ENCODE data around the gene TRPM3. TPM values are rescaled to one million over a fixed set of nuclear protein-coding genes. Genes with fewer than 3 reads are reported as not detected.

TRPM3 gene
- polyA plus RNA-seq, 2 of the 4 experiments (the other 2 are of a cell fraction): not detected

DNA sequence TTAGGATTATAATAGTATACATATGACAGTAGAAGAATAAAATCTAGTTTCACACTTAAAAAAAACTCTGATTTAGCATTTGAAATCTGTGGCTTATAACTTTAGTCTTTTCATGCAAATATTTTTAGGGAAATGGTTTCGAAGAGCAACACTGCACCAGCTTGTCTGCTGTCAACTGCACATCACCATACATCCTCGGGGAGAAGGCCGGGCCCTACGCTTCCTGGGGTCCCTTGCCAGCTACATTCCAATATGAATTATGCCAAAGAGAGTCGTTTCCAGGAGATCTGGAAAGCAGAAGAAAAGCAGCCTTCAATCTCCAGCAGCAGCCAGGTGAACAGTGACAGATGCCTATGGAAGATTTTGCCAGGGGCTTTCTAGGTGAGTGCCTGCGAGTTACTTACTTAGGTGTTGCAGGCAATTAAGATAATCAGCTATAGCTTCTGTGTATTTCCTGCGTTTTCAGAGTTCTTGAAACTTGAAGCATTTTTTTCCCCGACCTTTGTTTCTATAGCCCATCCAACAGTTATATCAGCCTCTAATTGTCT lies 166.8 kb downstream of the TRPM3 start:
- Histone ChIP-seq H3K4me3 (no peak overlapping the region), H3K27ac (no peak overlapping the region)
- WGBS (ENCODE audit: missing lambda C conversion rate): 26% methylated on average over 8 of the region's 8 CpGs

GRCh38 chr9:70954126-70954525 lies 167.3 kb downstream of the TRPM3 start:
- Histone ChIP-seq H3K9me3 (no peaks in the 10 kb centered on the region), H3K4me1 (no peaks in the 10 kb centered on the region), H3K27ac (no peak overlapping the region), H3K4me2 (no peak overlapping the region), H3K4me3 (no peak overlapping the region)
- no peak for FAIRE-seq
- peak in 1 of 2 experiments; percentile 4 for DNase-seq (ENCODE audit: low read depth in 1 of 2, low spot score in 1 of 2)
- ChIA-PET POLR2A (no interaction called here), CTCF (interaction anchor here (1.2 kb wide), 1 partner anchor 9 kb away, joined by 3 read pairs; no protein-coding TSS in a partner anchor)
- TF ChIP-seq HOXA7 (CRISPR knock-in tag; IDR thresholded peaks at IDR 0.05) (no peak), KDM1A (IDR thresholded peaks at IDR 0.05; ENCODE audit: low read depth) (no peak), PHF8 (IDR thresholded peaks at IDR 0.05; ENCODE audit: borderline replicate concordance, low read depth) (no peak), ZC3H11A (IDR thresholded peaks at IDR 0.05) (no peak)
- ATAC-seq: no peak; a peak in 1 of 6 replicates
- 0% methylated on average over 1 of the region's 1 CpG for WGBS (ENCODE audit: missing lambda C conversion rate)

More for the DNA sequence above, 166.8 kb downstream of the TRPM3 start:
- no peak for FAIRE-seq
- Histone ChIP-seq H3K4me2 (no peak overlapping the region), H3K9me3 (no peaks in the 10 kb centered on the region), H3K4me1 (no peaks in the 10 kb centered on the region)
- no peak for ATAC-seq
- CTCF ChIA-PET: interaction anchor here (1.2 kb wide), 1 partner anchor 9 kb away, joined by 3 read pairs; no protein-coding TSS in a partner anchor
- POLR2A ChIA-PET: no interaction called here
- TF ChIP-seq TP53 (CRISPR knock-in tag; IDR thresholded peaks at IDR 0.05) (no peak), ZFP36 (IDR thresholded peaks at IDR 0.05; ENCODE audit: borderline replicate concordance, partially characterized antibody) (no peak), RFX5 (IDR thresholded peaks at IDR 0.05) (no peak), GATA3 (IDR thresholded peaks at IDR 0.05; ENCODE audit: borderline replicate concordance) (no peak), MAFK (IDR thresholded peaks at IDR 0.05; ENCODE audit: partially characterized antibody) (no peak)
- no peak for DNase-seq (ENCODE audit: low read depth in 1 of 2, low spot score in 1 of 2)

DNA sequence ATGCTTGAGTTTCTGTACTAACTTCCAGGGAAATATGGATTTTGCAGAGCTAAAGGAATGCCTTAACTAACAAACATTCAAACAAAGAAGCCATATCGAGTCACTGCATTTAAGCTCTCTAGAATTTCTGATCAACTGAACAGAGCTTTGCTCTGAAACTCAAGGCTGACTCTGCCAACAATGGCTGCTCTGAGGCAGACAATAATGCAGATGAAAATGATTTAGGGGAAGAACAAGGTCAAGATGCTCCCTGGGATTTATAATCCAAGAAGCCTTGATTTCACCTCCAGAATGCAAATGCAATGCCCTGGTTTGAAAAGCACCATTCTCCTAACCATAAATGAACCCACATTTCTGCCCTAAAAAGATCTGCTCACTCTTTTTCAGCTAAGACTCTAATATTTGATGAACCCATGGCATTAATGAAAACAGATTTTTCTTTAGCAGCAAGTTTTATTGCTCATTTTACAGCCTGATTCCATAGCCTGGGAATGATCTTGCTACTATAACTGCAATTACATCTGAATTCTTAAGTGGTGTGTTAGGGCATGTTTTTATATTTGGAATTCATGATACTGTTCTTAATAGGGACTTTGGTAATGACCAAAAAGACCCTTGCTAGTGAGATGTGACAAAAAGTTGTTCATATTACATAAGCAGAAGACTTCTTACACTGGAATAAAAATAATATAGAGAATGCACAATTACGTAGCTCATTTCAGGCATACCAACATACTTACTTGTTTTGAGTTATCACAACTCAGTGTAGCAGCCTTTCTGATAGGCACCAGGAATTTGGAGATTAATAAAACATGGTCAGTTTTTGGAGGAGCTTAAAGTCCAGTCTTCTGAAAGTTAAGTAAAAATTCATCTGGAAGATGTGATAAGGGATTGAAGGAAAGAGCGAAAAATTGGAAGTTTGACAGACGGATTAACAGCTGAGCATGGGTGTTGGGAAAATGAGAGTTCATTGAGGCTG lies 169.4 kb downstream of the TRPM3 start:
- DNase-seq (ENCODE audit: low read depth in 1 of 2, low spot score in 1 of 2): no peak
- TF ChIP-seq HOXA7 (CRISPR knock-in tag; IDR thresholded peaks at IDR 0.05) (no peak), ZNF302 (CRISPR knock-in tag; IDR thresholded peaks at IDR 0.05) (no peak), MAZ (IDR thresholded peaks at IDR 0.05; ENCODE audit: borderline replicate concordance, low read depth, low read length) (no peak), JUN (IDR thresholded peaks at IDR 0.05) (no peak), TP53 (CRISPR knock-in tag; IDR thresholded peaks at IDR 0.05) (no peak), RFX5 (IDR thresholded peaks at IDR 0.05) (no peak), HOXB5 (CRISPR knock-in tag; IDR thresholded peaks at IDR 0.05) (no peak), ATOH8 (CRISPR knock-in tag; IDR thresholded peaks at IDR 0.05; ENCODE audit: low read depth) (no peak), KDM1A (IDR thresholded peaks at IDR 0.05; ENCODE audit: low read depth) (no peak), GATA3 (IDR thresholded peaks at IDR 0.05; ENCODE audit: borderline replicate concordance) (no peak), PHF8 (IDR thresholded peaks at IDR 0.05; ENCODE audit: borderline replicate concordance, low read depth) (no peak), SREBF2 (IDR thresholded peaks at IDR 0.05) (no peak), POLR2AphosphoS2 (conservative IDR thresholded peaks at IDR 0.05; ENCODE audit: low read length) (no peak), BCL3 (IDR thresholded peaks at IDR 0.05) (no peak)
- TF ChIP-seq, protein P1, sequence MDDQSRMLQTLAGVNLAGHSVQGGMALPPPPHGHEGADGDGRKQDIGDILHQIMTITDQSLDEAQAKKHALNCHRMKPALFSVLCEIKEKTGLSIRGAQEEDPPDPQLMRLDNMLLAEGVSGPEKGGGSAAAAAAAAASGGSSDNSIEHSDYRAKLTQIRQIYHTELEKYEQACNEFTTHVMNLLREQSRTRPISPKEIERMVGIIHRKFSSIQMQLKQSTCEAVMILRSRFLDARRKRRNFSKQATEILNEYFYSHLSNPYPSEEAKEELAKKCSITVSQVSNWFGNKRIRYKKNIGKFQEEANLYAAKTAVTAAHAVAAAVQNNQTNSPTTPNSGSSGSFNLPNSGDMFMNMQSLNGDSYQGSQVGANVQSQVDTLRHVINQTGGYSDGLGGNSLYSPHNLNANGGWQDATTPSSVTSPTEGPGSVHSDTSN (IDR thresholded peaks at IDR 0.05): no peak
- TF ChIP-seq, protein P2, sequence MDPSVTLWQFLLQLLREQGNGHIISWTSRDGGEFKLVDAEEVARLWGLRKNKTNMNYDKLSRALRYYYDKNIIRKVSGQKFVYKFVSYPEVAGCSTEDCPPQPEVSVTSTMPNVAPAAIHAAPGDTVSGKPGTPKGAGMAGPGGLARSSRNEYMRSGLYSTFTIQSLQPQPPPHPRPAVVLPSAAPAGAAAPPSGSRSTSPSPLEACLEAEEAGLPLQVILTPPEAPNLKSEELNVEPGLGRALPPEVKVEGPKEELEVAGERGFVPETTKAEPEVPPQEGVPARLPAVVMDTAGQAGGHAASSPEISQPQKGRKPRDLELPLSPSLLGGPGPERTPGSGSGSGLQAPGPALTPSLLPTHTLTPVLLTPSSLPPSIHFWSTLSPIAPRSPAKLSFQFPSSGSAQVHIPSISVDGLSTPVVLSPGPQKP (IDR thresholded peaks at IDR 0.05; ENCODE audit: low read depth, low read length): no peak
- ATAC-seq: no peak
- FAIRE-seq: no peak
- ChIA-PET CTCF (no interaction called here), POLR2A (no interaction called here)
- no peak overlapping the region for H3K27ac ChIP-seq
- H3K4me1 ChIP-seq: no peaks in the 10 kb centered on the region
- 38% methylated on average over 4 of the region's 4 CpGs for WGBS (ENCODE audit: missing lambda C conversion rate)
- H3K9me3 ChIP-seq: no peaks in the 10 kb centered on the region
- no peak overlapping the region for H3K4me3 ChIP-seq
- H3K4me2 ChIP-seq: no peak overlapping the region

Measured in A549 (cell line).